Ovary (tissue), 9 donors: ENCODE results near the gene DEPDC4. TPM values are rescaled to one million over a fixed set of nuclear protein-coding genes. Genes with fewer than 3 reads are reported as not detected.
"Not testable (repeated sequence)": the region's sequence is repeated elsewhere in the genome, so short reads cannot be mapped to it uniquely, and the experiment has no call there.

ENCODE experiments used
- DNase-seq, 5 donors: peaks; one replicate each; pipeline ENCODE4 v3.0.0-alpha.2; 2019 to 2020
- H3K27ac ChIP-seq, 2 donors: fragments of 200-600 bp; one replicate each; pipeline versions ENCODE4 v1.5.1 to v1.8.0; 2019 to 2022
- H3K27me3 ChIP-seq: fragments of 200-600 bp; one replicate; pipeline ENCODE4 v1.8.0; 2022
- H3K36me3 ChIP-seq: fragments of 200-600 bp; sonication (generic); one replicate; pipeline ENCODE4 v1.5.1; 2019
- H3K4me1 ChIP-seq: one replicate; pipeline ENCODE4 v1.8.1; 2013; ENCODE audit warnings: mild to moderate bottlenecking, moderate library complexity; ENCODE audit not compliant: insufficient read depth
- H3K4me3 ChIP-seq: fragments of 200-600 bp; sonication (generic); one replicate; pipeline ENCODE4 v1.5.1; 2017
- H3K9me3 ChIP-seq, 2 donors: fragments of 200-600 bp in 1 of 2; sonication (generic) in 1 of 2; one replicate each; pipeline versions ENCODE4 v1.5.1 to v1.8.1; 2013 to 2019; ENCODE audit warnings: mild to moderate bottlenecking in 1 of 2, moderate library complexity in 1 of 2
- EP300 ChIP-seq: sonication (generic); formaldehyde crosslinking; IDR thresholded peaks from one replicate; pipeline ENCODE4 v1.6.1; 2017; ENCODE audit warnings: antibody characterized with exemption
- POLR2A ChIP-seq: fragments of 450-650 bp; IDR thresholded peaks from one replicate; pipeline ENCODE4 v1.6.1; 2017; ENCODE audit warnings: antibody characterized with exemption, mild to moderate bottlenecking, moderate library complexity
- WGBS, 3 donors: extraction: QIAGEN DNeasy Blood & Tissue Kit in 1 of 3; methylation state at CpG; one replicate each; pipeline versions ENCODE4 v1.1.5 to v1.1.7; 2013 to 2017; 5-methylcytosine and 5-hydroxymethylcytosine counted together
- intact Hi-C, 4 donors: fragments of 100-400 bp; cut with DNase I; formaldehyde crosslinking; loops; one replicate each; pipeline versions ENCODE4 v1.11.0 to v1.15.1; 2022 to 2023
- polyA plus RNA-seq, 2 donors: library from polyadenylated mRNA; stranded (reverse); fragments of 200-250 nt in 1 of 2; fragments of 350-450 nt in 1 of 2; fragmentation: Illumina TruSeq in 1 of 2; extraction: RNeasy Lipid Tissue Mini Kit (QIAGEN cat#74804) in 1 of 2; gene quantifications; one replicate each; pipeline ENCODE4 v1.2.3, GENCODE V29; 2013 to 2014
- total RNA-seq, 7 donors: library from RNA; depleted of rRNA in 2 of 7; stranded (reverse); fragments of >200 nt in 2 of 7; fragmentation: NEBNext Ultra II Directional in 3 of 7; extraction: Animal tissue kit (Norgen Biotek cat#: 25700) in 3 of 7; gene quantifications; one replicate each; pipeline versions ENCODE4 v1.1.0 to v1.2.4, GENCODE V29; 2016 to 2023
- TF ChIP-seq, protein P1 (sequence below), 3 donors: fragments of 450-650 bp in 2 of 3; fragments of 200-600 bp in 1 of 3; IDR thresholded peaks; one replicate each; pipeline versions ENCODE4 v1.5.1 to v1.8.0; 2016 to 2022; ENCODE audit warnings: antibody characterized with exemption in 3 of 3, mild to moderate bottlenecking in 1 of 3
- donor health status: DM: no; HTN: no; CAD: no; lungs with moderate emphysema.
- donor health status: DM: no; HTN: no; CAD: no.
- donor health status: Bipolar disorder and iron deficiency.
- donor health status: DM: yes; HTN: yes; CAD: no.
- donor health status: DM: no; HTN: no; CAD: no.
- donor health status: DM: yes; HTN: yes; CAD: no.

DEPDC4 gene
- total and polyA plus RNA-seq, 9 donors = 0.24 to 2.6 (median 0.99) TPM; not detected in 1

DNA sequence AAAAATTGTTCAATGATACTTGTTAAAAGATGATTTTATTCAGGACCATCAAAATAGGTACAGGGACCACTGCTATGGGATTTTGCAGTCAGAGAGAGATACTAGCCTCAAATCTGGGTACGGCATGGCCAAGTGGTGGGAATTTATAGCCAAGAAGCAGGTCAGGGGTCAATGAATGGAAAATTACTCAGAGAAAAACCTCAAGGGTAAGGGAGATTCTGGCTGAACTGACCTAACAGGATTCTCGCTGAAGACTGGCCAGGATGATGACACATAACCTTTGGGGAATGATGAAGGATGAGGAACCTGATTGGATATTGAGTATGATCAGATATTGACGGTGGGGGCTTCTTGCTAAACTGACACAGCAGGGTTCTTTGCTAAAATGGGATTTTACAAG, 32.7 kb downstream of the DEPDC4 start:
- intact Hi-C loops = loop anchor here in 3 of 4 donors (10.0 kb wide), 2 partner anchors 321 to 491 kb away; no protein-coding TSS in a partner anchor
- Histone ChIP-seq H3K9me3 (no peaks in the 10 kb centered on the region), H3K4me3 (no peak overlapping the region), H3K27me3 (no peaks in the 10 kb centered on the region), H3K36me3 (no peaks in the 10 kb centered on the region), H3K27ac (no peak overlapping the region), H3K4me1 (peaks cover 1% of the 10 kb centered on the region)
- no peak for DNase-seq
- no peak for TF ChIP-seq POLR2A
- TF ChIP-seq, protein P1, sequence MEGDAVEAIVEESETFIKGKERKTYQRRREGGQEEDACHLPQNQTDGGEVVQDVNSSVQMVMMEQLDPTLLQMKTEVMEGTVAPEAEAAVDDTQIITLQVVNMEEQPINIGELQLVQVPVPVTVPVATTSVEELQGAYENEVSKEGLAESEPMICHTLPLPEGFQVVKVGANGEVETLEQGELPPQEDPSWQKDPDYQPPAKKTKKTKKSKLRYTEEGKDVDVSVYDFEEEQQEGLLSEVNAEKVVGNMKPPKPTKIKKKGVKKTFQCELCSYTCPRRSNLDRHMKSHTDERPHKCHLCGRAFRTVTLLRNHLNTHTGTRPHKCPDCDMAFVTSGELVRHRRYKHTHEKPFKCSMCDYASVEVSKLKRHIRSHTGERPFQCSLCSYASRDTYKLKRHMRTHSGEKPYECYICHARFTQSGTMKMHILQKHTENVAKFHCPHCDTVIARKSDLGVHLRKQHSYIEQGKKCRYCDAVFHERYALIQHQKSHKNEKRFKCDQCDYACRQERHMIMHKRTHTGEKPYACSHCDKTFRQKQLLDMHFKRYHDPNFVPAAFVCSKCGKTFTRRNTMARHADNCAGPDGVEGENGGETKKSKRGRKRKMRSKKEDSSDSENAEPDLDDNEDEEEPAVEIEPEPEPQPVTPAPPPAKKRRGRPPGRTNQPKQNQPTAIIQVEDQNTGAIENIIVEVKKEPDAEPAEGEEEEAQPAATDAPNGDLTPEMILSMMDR (IDR thresholded peaks at IDR 0.05) = no peak
- TF ChIP-seq EP300 = no peak
- WGBS, 3 donors = 12 to 29% (median 24%) methylated on average over 3 of the region's 3 CpGs

DNA sequence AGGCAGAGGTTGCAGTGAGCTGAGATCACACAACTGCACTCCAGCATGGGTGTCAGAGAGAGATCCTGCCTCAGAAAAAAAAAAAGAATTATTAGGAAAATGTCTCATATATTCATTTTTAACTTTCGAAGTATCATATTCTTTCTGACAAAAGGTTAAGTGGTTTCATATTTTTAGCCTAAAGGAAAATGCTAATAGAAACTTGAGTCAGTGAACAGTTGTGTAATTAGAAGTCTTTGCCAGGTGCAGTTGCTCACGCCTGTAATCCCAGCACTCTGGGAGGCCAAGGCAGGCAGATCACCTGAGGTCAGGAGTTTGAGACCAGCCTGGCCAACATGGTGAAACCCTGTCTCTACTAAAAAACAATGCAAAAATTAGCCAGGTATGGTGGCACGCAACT, 35.0 kb downstream of the DEPDC4 start:
- intact Hi-C loops = loop anchor here in 3 of 4 donors (10.0 kb wide), 2 partner anchors 323 to 493 kb away; no protein-coding TSS in a partner anchor
- DNase-seq, H3K27me3 ChIP-seq, H3K4me1 ChIP-seq, H3K36me3 ChIP-seq, H3K9me3 ChIP-seq, H3K27ac ChIP-seq, H3K4me3 ChIP-seq: not testable (repeated sequence)
- WGBS, 3 donors = 81 to 89% (median 82%) methylated on average over 3 of the region's 3 CpGs

DNA sequence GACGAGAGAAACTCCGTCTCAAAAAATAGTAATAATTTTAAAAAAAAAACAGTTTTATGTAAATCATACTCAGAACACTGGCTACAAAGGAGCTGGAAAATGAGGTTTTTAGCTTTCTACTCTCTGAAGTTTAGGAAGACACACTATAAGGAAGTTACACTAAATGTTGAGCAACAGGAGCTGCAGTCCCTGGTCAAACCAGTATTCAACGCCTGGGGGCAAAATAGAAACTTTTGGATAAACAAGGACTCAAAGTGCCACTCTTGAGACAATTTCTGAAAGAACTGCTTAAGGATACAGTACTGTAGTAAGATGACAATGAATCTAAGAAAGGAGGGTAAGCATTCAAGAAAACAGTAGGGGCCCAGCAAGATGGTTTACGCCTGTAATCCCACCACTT, 37.0 kb downstream of the DEPDC4 start:
- no peak overlapping the region for H3K4me3 ChIP-seq
- H3K27ac ChIP-seq = no peak overlapping the region
- intact Hi-C loops = loop anchor here in 3 of 4 donors (10.0 kb wide), 2 partner anchors 325 to 495 kb away; no protein-coding TSS in a partner anchor
- WGBS, 3 donors = 83 to 86% (median 85%) methylated on average over 4 of the region's 4 CpGs
- H3K36me3 ChIP-seq = no peaks in the 10 kb centered on the region
- peaks cover 1% of the 10 kb centered on the region for H3K4me1 ChIP-seq
- H3K27me3 ChIP-seq = no peaks in the 10 kb centered on the region
- TF ChIP-seq EP300 = no peak
- TF ChIP-seq, protein P1 (IDR thresholded peaks at IDR 0.05) = no peak
- no peak for TF ChIP-seq POLR2A
- H3K9me3 ChIP-seq = no peaks in the 10 kb centered on the region
- DNase-seq = no peak

DNA sequence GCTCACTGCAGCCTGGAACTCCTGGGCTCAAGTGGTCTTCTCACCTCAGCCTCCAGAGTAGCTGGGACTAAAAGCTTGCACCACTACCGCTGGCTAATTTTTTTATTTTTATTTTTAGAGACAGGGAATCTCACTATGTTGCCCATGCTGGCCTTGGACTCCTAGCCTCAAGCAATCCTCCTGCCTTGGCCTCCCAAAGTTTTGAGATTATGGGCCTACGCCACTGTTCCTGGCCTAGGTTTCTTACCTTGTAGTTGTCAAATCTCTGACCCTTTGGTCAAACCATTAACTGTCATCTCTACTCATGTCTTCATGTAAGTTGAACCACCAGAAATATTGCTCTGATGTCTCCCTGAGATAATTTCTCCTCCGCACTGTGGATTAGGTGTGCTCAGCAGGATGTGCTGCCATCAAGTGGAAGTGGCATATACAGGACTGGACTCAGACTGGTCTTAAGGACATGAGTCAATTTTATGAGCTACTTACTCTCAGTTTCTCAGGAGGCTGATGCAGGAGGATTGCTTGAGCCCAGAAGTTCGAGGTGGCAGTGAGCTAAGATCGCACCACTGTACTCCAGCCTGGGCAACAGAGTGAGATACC, 37.7 kb downstream of the DEPDC4 start:
- 94 to 100% (median 96%) methylated on average over 5 of the region's 5 CpGs for WGBS, 3 donors

DNA sequence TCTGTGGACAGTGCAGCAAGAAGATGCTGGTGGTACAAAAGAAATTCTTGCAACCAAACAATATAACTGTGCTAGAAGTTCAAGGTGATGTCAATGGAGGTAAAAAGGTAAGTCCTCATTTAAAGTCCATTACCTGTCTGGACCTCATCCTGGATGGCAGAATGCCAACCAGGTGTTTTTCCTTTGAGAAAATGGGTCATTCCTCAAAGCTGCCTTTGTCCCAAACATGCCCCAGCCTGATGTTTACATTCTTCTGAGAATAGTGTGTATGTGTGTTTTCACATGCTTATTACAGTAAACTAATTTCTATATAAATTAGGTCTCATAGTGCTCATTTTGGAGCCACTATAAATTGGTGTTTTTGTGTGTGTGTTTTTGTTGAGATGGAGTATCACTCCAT, 41.4 kb downstream of the DEPDC4 start:
- no peaks in the 10 kb centered on the region for H3K4me1 ChIP-seq
- H3K9me3 ChIP-seq = no peaks in the 10 kb centered on the region
- H3K27me3 ChIP-seq = no peaks in the 10 kb centered on the region
- DNase-seq = no peak
- TF ChIP-seq EP300 (no peak), POLR2A (no peak)
- TF ChIP-seq, protein P1 (IDR thresholded peaks at IDR 0.05) = no peak
- H3K36me3 ChIP-seq = no peaks in the 10 kb centered on the region
- H3K4me3 ChIP-seq = no peak overlapping the region
- no peak overlapping the region for H3K27ac ChIP-seq
- intact Hi-C loops = no loop called here

More for the DNA sequence above, 37.7 kb downstream of the DEPDC4 start:
- no peaks in the 10 kb centered on the region for H3K4me1 ChIP-seq
- TF ChIP-seq EP300 (no peak), POLR2A (no peak)
- TF ChIP-seq, protein P1 (IDR thresholded peaks at IDR 0.05) = no peak
- H3K36me3 ChIP-seq = no peaks in the 10 kb centered on the region
- H3K27me3 ChIP-seq = no peaks in the 10 kb centered on the region
- no peak for DNase-seq
- no peaks in the 10 kb centered on the region for H3K9me3 ChIP-seq
- no peak overlapping the region for H3K27ac ChIP-seq
- intact Hi-C loops = no loop called here
- H3K4me3 ChIP-seq = no peak overlapping the region

DNA sequence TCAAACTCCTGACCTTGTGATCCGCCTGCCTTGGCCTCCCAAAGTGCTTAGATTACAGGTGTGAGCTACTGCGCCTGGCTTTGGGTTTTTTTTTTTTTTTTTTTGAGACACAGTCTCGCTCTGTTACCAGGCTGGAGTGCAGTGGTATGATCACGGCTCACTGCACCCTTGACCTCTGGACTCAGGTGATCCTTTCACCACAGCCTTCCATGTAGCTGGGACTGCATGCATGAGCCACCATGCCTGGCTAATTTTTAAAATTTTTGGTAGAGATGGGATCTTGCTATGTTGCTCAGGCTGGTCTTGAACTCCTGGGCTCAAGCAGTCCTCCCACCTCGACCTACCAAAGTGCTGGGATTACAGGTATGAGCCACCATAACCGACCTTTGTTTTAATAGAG, 44.7 kb downstream of the DEPDC4 start:
- DNase-seq, H3K27me3 ChIP-seq, H3K4me1 ChIP-seq, H3K27ac ChIP-seq, H3K36me3 ChIP-seq, H3K9me3 ChIP-seq, H3K4me3 ChIP-seq, intact Hi-C loops: not testable (repeated sequence)
- 93 to 98% (median 95%) methylated on average over 6 of the region's 6 CpGs for WGBS, 3 donors
